GM19452 (cell line): ENCODE results near the gene RPLP2.

Experiments
- ATAC-seq: cut with Tn5 transposase; IDR thresholded peaks from one replicate; pipeline ENCODE4 v1.9.1; 2021; ENCODE audit not compliant: unreplicated experiment

RPLP2 gene

GRCh38 chr11:790721-791564, 18.8 kb upstream of the RPLP2 start:
- no peak for ATAC-seq

- no peak for ATAC-seq
Measured at GRCh38 chr11:791658-792534, 17.9 kb upstream of the RPLP2 start.

DNA sequence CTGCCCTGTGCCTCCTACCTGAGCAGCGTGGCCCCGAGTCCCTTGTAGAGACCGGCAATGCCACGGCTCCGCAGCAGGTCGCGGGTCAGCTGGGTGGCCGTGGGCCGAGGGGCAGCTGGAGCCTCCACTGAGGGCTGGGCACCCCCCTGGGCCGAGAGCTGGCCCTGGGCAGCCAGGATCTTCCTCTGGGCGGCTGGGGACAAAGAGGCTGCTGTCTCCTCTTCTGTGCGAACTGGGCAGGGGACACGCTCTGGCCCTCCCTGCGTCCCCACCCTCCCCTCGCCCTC, 17.3 kb upstream of the RPLP2 start:
- ATAC-seq, result no peak

DNA sequence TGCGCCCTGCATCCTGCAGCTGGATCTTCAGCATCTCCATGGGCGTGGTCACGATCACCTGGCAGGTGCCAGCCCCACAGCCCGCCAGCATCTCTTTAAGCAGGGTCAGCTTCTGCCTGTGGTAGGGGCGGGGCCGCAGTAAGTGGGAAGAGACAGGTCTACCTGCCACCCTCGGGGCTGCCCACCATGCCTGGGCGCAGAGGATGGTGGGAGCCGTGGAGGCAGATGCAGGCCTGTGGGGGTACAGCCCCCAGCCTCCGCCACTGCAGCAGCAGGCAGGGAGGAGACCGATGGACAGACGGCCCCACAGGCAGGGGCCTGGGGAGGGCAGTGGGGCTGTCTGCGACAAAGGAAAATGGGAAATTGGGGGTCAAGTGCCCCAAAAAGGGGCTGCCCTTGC, 16.9 kb upstream of the RPLP2 start:
- ATAC-seq, result no peak

DNA sequence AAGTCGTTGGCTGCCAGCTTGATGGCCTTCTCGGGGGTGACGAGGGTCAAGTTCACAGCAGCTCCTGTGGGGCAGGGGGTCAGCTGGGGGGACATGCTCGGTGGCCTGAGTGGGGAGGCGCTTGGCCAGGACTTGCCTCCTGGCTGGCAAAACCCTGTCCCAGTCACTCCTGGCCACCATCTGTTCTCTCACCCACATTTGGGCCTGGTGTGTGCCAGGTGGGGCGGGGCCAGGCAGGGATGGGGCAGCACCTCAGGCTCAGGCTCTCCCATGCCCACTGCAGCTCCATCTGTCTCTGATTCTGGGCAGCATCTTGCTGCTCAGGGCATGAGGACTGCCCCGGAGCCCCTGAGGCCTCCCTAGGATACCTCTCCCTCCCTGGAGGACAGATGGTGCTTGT, 16.2 kb upstream of the RPLP2 start:
- no peak for ATAC-seq

GRCh38 chr11:794013-794765, 15.6 kb upstream of the RPLP2 start:
- no peak for ATAC-seq

DNA sequence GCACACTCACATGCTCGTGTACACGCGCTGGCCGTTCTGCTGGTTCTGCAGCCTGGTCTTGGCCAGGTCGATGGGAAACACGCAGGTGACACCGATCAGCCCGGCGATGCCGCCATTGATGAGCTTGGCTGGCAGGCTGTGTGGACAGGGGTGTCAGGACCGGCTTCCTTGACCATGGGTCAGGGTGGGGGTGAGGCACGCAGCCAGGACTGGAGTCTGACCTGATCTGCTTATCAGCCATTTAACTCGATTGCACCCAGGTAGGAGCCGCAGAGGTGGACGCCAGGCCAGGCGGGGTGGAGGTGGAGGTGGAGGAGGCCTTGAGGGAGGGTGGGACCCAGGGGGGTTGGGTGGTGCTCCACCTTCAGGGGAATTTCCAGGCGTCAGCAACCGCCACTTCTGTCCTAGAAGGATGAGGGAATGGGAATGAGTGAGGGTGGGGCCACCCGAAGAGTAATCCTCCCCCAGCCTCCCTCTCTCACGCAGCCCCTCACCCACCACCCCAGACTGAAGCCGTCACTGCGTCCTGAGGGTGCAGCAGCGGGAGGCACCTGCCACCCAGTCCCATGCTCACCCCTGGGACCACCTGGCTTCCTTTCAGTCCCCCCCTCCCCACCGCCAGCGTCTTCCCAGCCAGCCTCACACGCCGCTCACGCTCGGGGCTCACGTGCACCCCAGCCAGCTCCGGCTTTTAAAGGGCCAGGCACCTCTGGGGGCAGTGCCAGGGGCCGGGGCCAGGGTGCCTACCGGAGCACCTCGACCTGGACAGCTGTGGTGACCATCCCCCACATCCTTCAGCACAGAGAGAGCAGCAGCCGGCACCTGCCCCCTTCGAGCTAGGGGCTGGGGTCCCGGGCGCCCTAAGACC, 14.8 kb upstream of the RPLP2 start:
- ATAC-seq, result no peak

- ATAC-seq, result no peak
Measured at GRCh38 chr11:795634-796564, 13.9 kb upstream of the RPLP2 start.

- ATAC-seq, result no peak
Measured at GRCh38 chr11:796565-797295, 13.0 kb upstream of the RPLP2 start.

DNA sequence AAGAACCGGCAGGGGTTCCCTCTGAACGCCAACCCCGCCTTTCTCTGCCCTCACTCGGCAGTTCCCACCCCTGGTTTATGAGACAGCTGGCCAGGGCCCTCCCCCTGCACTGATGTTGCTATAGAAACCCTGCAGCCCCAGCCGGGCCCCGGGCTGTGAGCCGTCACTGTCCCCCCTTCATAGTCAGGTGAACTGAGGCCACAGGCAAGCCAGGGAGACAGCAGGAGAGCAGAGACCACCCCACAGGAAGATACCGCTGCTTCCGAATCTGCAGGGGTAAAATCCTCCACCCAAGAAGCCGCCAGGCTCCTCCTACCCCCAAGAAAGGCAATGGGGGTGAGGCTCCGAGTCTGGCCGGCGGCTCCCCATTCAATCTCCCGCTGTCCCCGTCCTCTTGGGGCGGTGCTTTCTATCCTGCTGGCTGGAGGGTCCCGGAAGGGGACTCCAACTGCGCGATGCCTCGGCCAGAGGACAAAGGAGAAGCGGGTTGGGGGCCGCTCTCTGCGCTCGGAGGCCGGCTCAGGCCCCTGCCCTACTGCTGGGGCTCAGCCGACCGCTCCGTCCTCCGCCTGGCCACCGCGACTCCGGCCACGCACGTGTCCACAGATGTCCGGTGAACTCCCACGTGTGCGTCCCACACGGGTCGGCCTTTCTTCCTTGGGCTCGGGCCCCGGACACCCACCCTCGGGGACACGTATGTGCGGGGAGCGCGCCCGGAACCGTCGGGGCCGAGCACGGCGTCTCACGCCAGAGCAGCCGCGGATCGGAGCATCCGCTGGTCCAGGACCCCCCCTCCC, 12.3 kb upstream of the RPLP2 start:
- peak; percentile 51 for ATAC-seq

- ATAC-seq, result peak; percentile 60
Measured at GRCh38 chr11:798093-798713, 11.6 kb upstream of the RPLP2 start, which contains the start of gene SLC25A22. TSS of gene SLC25A22 (minus strand) at chr11:798281. CDS start at chr11:795006, 3,275 bp downstream.

GRCh38 chr11:799641-800316, 10.0 kb upstream of the RPLP2 start:
- ATAC-seq, result no peak

DNA sequence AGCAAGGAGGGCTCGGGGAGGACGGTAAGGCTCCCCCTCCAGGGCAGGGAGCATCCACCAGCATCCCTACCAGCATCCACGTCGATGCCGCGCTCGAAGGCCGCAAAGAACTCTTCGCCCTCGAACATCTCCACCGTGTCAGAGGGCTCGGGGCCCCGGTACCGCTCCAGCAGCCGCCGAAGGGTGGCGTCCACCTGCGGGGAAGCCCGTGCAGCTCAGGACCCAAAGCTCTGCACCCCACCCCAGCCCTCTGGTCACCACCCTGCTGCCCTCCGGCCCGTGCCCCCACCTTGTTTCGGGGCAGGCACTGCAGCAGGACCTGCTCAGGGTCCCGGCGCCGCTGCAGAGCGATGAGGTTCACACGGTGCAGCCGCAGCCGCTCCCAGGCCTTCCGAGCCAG, 9.3 kb upstream of the RPLP2 start:
- ATAC-seq, result no peak

- ATAC-seq, result no peak
Measured at GRCh38 chr11:801097-801780, 8.5 kb upstream of the RPLP2 start.

DNA sequence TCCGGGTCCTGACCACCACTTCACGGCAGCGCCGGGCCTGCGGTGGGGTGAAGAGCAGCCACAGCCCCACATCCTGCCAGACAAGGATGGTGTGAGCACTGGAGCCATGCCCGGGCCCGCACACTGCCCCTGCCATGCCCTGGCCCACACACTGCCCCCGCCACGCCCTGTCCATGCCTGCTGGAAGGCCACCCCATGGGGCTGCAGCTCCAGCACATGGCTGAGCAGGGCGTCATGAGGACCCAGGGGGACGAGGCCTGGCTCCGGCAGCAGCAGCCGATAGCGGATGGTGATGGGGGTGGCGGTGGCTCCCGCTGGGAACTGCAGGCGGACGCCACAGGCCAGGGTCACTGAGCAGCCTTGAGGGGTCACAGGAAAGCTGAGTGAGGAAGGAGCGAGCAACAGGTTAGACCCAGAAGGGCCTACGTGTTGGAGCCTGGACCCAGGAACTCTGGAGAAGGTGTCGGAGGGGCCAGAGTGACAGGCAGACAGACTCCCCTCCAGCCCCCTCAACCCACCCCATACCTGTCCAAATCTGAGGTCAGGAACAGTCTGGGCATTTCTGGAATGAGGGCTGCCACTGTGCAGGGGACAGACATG, 7.6 kb upstream of the RPLP2 start:
- ATAC-seq, result no peak
